ENCODE data around the gene ID3.

The ID3 gene

DNA sequence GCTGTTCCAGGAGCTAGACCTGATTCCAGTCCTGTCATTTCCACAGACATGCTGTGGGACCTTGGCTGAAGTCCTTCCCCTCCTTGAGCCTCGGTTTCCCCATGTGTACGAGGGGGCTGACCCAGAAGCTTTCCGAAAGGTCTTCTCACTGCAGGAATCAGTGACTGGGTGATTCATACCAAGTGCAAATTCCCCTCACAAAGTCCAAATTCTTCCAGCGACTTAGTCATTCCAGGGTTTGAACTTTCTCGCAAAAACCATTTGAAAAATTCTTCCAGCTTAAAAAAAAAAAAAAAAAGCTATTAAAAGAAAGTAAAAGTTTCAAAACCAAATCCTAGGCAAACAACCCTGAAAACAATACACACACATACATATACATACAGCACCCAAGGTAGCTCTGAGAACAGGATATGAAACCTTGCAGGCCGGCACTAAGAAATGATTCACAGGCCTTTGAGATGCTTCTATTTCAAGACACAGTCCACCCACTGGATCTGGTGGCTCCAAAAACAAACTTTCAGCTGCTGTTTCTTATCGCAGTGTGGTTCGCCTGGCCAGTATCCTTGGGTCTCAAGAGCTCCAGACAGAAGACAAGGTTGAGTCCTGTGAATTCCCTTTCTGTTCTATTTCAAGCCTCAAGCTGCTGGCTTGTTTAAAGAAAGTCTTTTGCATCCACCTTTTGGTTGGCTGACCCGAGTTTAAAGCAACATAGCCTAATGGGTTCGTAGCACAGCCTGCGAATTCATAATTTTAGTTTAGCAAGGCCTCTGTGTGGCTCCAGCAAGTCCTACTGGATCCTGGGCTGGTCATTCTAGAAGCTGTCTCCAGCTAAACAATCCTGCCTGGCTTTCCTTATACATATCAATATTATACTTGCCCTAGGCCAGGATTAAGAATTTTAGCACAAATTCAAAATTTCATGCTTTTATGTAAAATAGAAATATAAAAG is 18.0 kb upstream of the ID3 start:
- DNase-seq (ENCODE audit: low read depth, low spot score): peak; percentile 95
- H3K4me3 ChIP-seq (ENCODE audit: low read depth, low read length): peak overlapping the region; percentile 0
- TF ChIP-seq, protein P1, sequence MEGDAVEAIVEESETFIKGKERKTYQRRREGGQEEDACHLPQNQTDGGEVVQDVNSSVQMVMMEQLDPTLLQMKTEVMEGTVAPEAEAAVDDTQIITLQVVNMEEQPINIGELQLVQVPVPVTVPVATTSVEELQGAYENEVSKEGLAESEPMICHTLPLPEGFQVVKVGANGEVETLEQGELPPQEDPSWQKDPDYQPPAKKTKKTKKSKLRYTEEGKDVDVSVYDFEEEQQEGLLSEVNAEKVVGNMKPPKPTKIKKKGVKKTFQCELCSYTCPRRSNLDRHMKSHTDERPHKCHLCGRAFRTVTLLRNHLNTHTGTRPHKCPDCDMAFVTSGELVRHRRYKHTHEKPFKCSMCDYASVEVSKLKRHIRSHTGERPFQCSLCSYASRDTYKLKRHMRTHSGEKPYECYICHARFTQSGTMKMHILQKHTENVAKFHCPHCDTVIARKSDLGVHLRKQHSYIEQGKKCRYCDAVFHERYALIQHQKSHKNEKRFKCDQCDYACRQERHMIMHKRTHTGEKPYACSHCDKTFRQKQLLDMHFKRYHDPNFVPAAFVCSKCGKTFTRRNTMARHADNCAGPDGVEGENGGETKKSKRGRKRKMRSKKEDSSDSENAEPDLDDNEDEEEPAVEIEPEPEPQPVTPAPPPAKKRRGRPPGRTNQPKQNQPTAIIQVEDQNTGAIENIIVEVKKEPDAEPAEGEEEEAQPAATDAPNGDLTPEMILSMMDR (IDR thresholded peaks at IDR 0.05; ENCODE audit: low read depth, low read length): no peak
- in situ Hi-C loops (cut with HindIII; ENCODE audit: low sequenced_read_pairs): no loop called here

DNA sequence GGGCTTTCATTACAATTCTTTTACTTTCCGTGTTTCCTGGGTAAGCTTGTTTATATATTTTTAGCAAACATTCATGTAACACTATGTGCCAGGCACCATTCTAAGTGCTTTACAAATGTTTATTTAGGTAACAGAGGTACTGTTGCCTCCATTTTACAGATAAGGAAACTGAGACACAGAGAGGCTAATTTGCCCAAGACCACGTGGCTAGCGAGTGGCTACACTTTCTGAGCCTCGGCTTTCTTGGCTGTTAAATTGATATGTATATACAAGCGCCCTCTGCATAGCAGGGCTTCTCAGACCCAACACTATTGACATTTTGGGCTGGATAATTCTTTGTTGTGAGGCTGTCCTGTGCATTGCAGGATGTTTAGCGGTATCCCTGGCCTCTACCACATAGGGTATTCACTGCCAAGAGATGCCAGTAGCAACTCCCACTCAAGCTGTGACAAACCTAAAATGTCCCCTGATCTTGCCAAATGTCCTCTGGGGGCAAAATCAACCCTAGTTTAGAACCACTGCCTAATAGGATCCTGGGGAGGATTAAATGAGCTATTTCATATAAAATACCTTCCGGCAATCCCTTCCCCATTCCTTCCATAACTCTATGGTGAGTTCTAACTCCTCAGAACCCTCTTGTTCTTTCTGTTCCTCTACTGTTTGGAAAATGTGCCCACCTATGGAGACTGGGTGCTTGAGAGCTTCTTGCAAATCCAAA is 17.2 kb upstream of the ID3 start:
- TF ChIP-seq, protein P1 (IDR thresholded peaks at IDR 0.05; ENCODE audit: low read depth, low read length): no peak
- in situ Hi-C loops (cut with HindIII; ENCODE audit: low sequenced_read_pairs): no loop called here

DNA sequence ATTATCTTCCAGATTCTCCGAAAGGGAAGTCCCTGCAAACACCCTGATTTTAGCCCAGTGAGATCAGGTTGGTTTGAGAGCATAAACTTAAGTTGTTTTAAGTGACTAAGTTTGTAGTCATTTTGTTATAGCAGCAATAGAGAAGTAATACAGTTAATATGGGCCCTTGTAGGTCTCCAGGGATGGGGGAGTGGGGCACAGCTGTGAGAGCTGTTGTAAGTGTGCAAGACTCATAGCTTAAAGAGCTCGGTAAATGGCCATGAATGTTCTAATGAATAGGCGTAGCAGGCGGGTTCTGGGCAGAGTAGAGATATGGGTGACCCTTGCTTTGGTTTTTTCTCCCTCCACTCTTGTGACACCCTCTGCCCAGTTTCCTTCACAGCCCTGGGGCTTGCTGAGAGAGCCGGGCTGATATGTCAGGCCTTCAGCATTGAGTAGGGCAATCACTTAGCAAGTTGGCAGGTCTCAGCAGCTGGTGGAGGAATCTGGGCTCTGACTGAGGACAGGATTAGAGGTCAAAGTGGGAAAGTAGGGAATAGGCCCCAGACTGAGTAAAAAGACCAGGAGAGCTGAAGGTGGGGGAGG is 16.0 kb upstream of the ID3 start:
- in situ Hi-C loops (cut with HindIII; ENCODE audit: low sequenced_read_pairs): no loop called here
- TF ChIP-seq, protein P1 (IDR thresholded peaks at IDR 0.05; ENCODE audit: low read depth, low read length): no peak
- peak; percentile 16 for DNase-seq (ENCODE audit: low read depth, low spot score)
- no peak overlapping the region for H3K4me3 ChIP-seq (ENCODE audit: low read depth, low read length)

More for the DNA sequence above, 17.2 kb upstream of the ID3 start:
- peak overlapping the region; percentile 0 for H3K4me3 ChIP-seq (ENCODE audit: low read depth, low read length)
- peak; percentile 26 for DNase-seq (ENCODE audit: low read depth, low spot score)

DNA sequence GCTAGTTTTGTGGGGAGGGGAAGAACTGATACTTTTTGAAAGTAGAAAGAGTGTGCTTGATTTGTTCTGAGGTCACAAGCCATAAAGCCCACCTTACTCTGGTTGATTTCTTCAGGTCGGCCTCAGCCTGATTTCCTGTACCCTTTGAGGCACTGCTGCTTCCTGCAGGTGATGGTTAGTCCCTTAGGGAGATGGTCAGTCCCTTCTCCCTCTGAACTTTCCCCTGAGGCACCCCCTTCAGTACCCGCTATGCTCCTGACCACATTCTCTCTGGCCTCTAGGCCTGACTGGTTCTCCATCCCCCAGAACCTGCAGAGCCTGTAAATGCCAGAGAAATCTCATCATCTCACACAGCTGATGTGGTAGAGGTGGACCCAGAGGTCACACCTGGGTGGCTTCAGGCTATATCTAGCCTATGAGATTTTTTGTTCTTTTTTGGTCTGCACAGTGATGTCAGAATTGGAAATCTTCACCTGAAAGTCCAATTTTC is 15.0 kb upstream of the ID3 start:
- DNase-seq (ENCODE audit: low read depth, low spot score): no peak
- in situ Hi-C loops (cut with HindIII; ENCODE audit: low sequenced_read_pairs): no loop called here
- TF ChIP-seq, protein P1 (IDR thresholded peaks at IDR 0.05; ENCODE audit: low read depth, low read length): no peak
- no peak overlapping the region for H3K4me3 ChIP-seq (ENCODE audit: low read depth, low read length)

DNA sequence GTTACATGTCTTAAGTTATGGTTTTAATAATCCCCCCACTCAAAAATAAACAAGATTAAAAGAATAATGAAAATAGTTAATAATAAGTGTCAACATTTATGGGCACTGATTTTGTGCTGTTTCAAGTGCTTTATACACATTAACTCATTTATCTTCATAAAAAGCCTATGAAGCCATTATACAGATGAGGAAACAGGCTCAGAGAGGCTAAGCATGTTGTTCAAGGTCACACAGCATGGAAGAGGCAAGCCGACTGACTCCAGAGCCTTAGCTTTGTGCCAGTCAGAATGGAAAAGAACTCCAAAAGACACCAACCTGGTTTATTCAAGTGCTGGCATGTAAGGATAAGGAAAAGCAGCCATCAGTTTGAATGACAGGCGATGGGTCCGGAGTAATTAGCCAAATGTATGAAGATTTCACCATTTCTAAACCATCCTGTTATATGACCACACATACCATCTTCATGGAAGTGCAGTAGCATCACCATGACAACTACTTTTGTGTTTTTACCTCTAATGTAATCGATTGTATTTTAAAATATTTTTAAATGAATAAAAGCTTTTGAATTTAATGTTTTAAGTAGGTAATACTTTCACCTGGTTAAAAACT is 14.4 kb upstream of the ID3 start:
- DNase-seq (ENCODE audit: low read depth, low spot score): no peak
- TF ChIP-seq, protein P1 (IDR thresholded peaks at IDR 0.05; ENCODE audit: low read depth, low read length): no peak
- in situ Hi-C loops (cut with HindIII; ENCODE audit: low sequenced_read_pairs): no loop called here
- no peak overlapping the region for H3K4me3 ChIP-seq (ENCODE audit: low read depth, low read length)

DNA sequence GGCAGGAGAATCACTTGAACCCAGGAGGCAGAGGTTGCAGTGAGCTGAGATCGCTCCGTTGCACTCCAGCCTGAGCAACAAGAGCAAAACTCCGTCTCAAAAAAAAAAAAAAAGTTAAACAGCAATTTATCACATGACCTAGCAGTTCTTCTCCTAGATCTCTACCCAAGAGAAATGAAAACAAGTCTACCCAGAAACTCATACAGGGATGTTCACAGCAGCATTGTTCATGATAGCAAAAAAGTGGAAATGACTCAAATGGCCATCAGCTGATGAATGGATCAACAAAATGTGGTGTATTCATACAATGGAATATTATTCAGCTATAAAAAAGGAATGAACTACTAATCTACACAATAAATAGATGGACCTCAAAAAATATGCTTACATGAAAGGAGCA is 12.2 kb upstream of the ID3 start:
- TF ChIP-seq, protein P1 (IDR thresholded peaks at IDR 0.05; ENCODE audit: low read depth, low read length): no peak
- no peak overlapping the region for H3K4me3 ChIP-seq (ENCODE audit: low read depth, low read length)
- in situ Hi-C loops (cut with HindIII; ENCODE audit: low sequenced_read_pairs): no loop called here
- DNase-seq (ENCODE audit: low read depth, low spot score): no peak

All from astrocyte of the spinal cord (primary cell).